HG02763 (cell line): ENCODE data around the gene S100A4.
"Not testable (repeated sequence)": the region's sequence is repeated elsewhere in the genome, so short reads cannot be mapped to it uniquely, and the experiment has no call there.

Experiments
- ATAC-seq: cut with Tn5 transposase; IDR thresholded peaks from one replicate; pipeline ENCODE4 v1.9.1; 2021; ENCODE audit warnings: mild to moderate bottlenecking, moderate library complexity; ENCODE audit not compliant: unreplicated experiment

S100A4 gene

DNA sequence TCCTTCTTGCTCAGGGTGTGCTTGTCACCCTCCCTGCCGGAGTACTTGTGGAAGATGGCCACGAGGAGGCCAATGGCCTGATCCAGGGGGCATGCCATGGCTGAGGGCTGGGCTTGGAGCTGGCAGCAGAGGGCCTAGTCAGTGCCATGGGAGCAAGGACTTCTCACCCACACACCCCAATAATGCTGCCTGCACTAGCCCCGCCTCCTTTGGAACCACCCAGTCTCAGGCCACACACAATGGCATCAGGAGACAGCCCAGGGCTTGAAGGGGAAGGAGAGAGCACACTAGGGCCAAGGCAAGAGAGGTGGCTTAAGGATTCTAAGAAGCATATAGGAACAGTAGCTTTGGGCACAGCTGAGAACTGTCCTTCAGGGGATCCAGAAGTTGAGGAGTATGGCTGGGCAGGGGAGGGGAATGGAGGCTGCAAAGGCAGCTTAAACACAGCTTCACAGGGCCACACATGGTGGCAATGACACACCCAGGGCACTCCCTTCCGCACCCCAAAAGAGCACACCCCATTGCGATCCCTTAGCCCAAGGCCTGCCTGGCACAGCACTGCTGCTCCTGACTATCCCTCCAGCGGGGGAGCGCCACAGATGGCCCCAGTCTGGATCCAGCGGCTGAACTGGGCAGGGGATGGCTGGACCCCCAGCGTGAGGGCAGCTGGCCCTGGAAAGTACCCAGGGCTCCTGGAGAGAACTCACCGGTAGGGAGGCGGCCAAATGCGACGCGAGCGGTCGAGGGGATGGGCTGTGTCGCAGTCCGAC, 10.2 kb downstream of the S100A4 start, which contains the start of gene S100A6:
Gene S100A6 (minus strand): TSS at position 750 of the 770 bp plus-strand sequence. CDS start 652 bp downstream, at position 98.
- ATAC-seq = no peak

DNA sequence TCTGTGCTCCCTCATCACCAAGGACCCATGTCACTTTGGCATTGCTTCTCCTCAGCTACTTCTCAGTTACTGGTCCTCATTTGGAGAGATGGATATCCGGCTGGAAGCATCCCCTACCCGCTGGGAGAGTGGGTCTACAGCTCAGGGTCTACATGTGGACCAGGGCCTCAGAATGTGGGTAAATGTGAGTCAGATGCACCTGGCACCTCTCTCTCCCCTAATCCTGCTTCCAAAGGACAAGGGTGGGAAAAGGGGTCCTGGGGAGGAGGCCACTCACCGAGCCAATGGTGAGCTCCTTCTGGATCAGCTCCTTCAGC, 10.7 kb downstream of the S100A4 start:
- no peak for ATAC-seq

DNA sequence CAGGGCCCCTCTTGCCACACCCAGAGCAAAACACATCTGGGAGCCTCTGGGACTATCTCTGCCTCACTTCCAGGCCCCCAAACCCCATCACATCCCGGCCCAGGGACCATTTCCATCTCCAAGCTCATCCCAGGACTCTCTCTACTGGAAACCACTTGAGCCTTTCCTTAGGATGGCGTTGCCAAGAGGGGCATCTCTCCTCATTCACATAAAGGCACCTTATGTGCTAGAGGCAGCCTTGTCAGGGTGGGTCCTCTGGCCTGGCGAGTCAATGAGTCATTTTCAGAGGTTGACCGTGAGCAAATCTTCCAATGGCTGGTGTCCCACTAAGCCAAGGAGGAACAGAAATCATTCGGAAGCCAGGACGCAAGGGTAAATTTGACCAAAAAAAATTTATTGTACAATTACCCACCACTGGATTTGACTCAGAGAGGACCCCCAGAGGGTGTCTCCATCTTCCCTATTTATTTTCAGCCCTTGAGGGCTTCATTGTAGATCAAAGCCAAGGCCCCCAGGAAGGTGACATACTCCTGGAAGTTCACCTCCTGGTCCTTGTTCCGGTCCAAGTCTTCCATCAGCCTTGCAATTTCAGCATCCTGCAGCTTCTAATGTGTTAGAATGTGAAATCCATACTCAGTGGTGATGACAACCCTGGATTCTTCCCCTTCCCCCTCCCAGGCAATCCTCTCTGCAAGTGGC, 11.2 kb downstream of the S100A4 start:
- ATAC-seq = no peak

DNA sequence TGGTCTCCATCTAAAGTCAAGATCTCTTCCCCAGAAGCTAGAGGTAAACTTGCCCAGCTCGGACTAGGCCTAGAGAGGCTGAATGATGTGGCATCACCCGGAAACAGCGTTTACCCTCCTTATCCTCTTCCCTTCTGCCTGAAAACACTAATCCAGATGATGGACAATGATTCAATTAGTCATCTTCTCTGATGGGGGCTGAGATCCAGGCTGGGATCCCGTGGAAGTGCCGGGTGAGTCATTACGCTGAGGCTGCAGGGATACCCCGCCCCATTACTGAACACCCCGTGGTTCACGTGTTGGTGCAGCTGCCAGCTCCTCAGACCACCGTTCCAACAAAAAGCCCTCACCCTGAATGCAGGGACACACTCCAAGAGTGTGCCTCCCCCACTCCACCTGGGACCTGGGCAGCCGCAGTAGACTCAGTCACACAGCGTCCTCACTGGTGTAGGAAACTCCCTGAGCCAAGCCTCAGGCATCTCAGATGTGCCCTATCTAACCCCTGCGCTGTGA, 11.9 kb downstream of the S100A4 start:
- no peak for ATAC-seq

DNA sequence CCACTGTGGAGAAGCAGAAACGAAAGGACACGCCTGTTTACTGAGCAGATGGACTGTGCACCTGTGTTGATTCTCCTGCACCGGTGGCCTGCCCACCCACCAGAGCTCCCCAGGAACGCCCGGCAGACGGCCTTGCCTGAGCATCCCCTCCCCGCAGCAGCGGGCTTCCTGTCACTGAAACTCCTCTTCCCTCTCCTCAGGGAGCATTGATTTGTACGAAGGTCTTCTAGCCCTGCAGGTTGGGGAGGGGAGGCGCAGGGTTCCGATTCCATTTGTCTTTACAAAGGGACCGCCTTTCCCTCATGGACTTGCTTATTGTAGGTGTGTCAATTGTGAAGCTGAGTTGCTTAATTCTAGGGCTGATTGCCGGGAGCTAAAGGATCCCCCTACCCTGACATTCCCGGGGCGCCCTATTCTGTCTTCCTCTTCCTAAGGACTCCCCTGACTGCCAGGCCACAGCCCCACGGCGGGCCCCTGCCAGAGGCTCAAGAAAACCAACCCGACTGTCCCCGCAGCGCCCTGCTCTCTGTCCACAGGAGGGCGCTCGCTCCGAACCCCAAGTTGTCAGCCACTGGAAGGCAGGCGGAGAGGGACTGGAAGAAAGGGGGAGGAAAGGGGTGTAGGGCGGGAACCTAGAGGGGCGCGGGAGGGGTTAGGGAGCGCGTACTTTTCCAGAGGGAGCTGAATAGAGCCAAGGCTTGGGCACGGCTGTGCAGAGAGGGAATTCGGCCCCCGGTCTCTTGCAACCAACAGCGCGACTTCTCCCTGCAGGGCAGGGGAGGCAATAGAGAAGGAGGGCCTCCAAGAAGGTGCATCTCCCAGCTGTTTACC, 12.6 kb downstream of the S100A4 start:
- ATAC-seq = no peak

DNA sequence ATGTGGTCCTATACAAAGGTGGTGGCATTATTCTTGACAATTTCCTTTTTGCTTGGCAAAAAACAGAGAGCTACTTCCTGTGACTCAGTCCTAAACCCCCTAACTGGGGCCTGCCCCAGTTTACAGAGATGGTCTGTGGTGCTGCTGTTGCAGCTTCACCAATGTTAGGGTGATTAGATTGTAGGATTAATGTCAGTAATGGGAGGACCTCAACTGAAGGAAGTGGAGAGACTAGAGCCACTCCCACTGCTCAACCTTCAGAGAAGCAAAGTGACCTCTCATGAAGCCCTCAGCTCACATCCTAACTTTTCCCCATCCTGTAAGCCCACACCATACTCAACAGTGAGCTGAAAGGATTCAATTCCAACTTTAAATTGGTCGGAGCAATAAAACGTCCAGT, 13.4 kb downstream of the S100A4 start:
- no peak for ATAC-seq

DNA sequence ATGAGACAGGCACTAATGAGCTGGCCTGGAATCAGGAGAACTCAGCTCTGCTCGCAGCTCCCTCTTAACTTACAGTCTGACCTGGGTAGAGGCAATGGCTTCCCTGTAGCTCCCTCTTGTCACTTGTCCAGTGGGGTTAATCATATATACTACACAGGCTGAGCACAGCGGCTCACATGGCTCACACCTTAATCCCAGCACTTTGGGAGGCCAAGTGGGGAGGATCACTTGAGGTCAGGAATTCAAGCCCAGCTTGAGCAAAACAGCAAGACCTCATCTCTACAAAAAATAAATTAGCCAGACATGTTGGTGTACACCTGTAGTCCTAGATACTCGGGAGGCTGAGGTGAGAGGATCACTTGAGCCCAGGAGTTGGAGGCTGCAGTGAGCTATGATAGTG, 14.0 kb downstream of the S100A4 start:
- no peak for ATAC-seq

DNA sequence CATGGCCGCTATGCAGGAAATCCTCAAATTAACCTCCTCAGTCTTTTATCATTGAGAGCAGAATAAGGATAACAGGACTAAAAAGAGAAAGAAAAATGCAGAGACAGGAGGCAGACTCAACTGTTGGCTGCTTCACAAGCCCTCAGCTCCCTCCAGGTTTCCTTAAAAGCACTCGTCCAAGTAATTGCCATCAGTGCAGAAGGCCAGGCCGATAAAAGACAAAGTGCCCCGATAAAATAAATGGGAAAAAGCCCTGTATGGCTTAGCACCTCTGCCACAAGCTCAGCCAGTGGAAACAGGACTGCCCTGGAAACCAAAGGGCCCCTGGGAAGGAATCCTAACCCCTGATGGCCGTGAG, 17.9 kb downstream of the S100A4 start:
- ATAC-seq = no peak

DNA sequence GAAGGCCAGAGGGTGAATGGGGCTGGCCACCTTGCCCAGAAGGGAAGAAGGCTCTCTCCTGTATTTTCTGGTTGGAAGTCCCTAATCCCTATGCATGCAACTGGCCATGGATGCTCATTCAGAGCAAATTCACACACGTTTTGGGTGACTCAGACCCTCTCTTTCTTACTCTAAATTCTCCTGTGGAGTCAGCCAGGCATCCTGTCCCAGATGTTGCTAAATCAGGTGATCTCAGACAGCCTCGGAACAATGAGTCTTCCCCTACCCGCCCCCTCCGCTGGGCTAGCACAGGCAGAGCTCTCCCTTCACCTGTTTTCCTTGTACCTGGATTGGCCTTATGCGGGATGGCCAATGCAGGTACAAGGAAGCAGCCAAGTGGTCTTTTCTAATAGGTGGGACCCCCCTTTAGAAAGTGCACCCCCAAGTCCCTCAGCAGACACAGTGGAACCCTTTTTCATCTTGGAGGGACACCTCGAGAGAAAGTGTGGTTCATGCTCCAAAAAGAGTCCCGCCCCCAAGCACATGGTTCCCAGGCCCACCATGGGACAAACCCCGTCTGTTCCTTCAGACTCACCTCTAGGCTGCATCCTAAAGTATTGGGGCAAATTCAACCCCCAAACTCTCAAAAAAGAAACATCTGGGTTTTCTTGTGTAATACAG, 18.5 kb downstream of the S100A4 start:
- ATAC-seq = no peak

DNA sequence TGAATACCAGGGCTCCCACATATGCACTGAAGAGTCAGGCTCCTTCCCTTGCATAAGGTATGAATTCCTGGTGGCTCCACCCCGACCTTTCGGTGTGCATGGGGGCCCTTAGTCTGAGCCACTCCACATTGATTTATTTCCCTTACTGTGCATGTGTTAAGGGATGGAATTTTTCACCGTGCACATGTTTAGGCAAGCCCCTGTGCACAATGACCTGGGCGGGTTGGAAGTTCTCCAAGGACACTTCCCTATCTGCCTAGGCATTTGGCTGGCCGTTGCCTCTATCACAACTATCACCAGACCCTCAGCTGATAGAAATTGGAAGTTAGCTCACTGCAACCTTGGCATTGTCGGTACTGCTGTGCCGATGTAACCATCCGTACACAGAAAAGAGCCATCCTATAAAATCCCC, 19.5 kb downstream of the S100A4 start:
- ATAC-seq = no peak

DNA sequence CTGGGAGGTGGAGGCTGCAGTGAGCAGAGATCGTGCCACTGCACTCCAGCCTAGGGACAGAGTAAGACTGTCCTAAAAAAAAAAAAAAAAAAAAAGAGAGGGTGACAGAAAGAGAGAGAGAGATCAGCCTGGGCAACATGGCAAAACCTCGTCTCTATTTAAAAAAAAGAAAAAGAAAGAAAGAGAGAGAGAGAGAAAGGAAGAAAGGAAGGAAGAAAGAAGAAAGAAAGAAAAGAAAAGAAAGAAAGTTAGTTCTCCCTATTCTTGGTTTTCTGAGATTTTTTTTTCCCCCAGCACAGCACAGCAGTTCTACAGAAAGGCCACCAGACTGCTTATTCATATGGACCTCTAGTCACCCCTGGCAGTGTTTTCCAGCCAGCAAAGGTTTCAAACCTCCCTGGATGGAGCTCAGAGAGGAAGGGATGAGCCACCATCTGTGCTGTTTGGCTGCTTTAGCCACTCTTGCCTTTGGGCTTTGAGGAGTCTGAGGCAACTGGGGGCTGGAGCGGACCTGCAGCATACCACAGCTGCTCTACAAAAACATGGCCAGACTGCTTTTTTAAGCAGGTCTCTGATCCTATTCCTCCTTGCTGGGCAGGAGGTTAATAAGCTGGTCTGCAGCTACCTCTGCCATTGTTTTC, 20.4 kb downstream of the S100A4 start:
- no peak for ATAC-seq

DNA sequence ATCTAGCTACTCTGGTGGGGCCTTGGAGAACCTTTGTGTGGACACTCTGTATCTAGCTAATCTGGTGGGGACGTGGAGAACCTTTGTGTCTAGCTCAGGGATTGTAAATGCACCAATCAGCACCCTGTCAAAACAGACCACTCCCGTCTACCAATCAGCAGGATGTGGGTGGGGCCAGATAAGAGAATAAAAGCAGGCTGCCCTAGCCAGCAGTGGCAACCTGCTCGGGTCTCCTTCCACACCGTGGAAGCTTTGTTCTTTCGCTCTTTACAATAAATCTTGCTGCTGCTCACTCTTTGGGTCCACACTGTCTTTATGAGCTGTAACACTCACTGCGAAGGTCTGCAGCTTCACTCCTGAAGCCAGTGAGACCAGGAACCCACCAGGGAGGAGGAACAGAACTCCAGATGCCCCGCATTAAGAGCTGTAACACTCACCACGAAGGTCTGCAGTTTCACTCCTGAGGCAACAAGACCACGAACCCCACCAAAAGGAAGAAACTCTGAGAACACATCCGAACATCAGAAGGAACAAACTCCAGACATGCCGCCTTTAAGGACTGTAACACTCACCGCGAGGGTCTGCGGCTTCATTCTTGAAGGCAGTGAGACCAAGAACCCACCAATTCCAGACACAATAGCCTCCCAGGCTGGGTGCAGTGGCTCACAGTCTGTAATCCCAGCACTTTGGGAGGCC, 23.1 kb downstream of the S100A4 start:
- ATAC-seq = not testable (repeated sequence)

DNA sequence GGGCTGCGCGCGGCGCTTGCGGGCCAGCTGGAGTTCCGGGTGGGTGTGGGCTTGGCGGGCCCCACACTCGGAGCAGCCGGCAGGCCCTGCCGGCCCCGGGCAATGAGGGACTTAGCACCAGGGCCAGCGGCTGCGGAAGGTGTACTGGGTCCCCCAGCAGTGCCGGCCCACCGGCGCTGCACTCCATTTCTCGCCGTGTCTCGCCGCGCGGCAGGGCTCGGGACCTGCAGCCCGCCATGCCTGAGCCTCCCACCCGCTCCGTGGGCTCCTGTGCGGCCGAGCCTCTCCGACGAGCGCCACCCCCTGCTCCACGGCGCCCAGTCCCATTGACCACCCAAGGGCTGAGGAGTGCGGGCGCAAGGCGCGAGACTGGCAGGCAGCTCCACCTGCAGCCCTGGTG, 23.8 kb downstream of the S100A4 start:
- ATAC-seq = not testable (repeated sequence)

DNA sequence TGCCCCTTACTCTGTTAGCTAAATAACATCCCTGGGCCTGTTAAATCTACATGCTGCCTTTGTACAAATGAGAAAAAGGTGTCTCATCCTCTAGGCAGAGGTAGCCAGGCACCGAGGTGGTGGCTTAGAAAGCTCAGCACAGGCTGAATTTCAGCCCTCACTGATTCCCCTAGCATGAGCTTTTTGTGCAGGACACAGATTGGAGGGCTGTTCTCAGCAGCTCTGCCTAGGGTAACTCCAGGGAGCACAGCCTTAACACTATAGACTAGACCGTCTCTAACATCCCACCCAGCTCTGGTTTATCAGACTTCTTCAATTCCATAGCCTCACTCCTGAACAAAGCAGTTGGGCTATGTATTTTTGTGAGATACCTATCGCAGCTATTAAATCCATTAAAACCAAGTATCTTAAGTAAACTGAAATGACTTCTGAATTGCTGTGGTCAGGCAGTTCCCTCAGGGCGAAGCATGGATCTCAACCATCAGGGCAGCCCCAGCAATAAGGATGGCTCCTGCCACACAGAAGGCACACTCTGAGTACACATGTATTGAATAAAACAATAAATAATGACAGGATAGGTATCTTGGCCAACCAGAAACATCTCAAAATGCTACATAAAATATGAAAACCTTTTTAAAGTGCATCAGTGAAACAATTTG, 24.7 kb downstream of the S100A4 start:
- ATAC-seq = no peak

DNA sequence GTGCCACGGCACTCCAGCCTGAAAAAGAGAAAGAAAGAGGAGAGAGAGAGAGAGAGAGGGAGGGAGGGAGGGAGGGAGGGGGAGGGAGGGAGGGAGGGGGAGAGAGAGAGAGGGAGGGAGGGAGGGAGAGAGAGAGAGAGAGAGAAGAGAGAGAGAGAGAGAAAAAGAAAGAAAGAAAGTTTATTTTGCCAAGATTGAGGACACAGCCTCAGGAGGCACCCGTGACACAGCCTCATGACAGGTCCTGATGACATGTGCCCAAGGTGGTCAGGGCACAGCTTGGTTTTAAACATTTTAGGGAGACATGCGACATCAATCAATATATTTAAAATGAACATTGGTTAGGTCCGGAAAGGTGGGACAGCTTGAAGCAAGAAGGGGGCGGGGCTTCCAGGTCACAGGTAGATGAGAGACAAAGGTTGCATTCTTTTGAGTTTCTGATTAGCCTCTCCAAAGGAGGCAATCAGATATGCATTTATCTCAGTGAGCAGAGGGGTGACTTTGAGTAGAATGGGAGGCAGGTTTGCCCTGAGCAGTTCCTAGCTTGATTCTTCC, 25.4 kb downstream of the S100A4 start:
- not testable (repeated sequence) for ATAC-seq

DNA sequence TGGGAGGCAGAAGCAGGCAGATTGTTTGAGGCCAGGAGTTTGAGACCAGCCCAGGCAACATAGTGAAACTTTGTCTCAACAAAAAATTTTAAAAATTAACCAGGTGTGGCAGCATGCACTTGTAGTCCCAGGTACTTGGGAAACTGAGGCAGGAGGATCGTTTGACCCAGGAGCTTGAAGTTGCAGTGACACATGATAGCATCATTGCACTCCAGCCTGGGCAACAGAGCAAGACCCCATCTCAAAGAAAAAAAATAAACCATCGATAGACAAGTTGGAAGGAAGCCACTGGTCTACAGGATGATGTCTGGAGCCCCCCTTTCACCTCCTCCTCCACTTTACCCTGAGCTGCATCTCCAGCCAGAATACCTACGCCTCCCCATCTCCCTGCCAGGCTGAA, 26.4 kb downstream of the S100A4 start:
- ATAC-seq = no peak

DNA sequence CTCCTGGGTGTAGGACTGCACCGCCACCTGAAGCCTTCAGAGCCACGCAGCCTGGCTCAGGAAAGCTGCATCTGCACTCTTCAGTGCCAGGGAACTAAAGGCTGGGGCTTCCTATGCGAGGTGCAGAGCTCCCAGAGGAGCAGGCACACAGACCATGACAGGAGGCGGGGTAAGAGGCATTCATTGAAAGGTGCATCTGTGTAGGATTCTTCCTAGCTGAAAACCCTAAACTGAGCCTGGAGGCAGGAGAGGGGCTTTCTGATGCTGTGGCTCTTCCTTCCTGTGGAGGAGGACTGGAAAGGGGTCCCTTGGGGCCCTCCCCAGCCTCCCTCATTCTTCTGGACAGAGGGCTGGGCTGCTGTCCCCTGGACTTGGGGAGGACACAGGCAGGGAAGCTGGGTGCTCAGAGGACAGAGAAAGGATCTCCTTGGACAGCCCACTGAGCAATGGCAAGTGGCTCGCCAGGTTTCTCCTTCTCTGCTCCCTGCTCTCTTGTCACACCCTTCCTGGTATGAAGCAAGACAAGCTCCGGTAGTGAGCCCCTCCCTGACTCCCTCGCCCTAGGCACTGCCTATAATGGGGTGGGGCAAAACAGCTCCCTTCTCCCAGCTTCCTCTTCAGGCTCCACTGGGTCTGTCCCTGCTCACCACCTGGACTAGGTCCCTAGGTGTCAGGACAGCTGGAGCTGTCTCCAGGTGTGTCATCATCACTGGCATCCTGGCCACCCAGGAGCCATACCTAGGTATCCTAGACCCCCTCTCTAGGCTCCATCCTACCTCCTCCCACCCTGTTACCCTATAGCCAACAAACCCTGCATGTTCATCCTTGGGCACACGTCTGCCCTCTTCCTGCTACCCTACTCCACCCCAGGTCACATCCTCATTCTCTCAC, 29.9 kb downstream of the S100A4 start:
- ATAC-seq = no peak

DNA sequence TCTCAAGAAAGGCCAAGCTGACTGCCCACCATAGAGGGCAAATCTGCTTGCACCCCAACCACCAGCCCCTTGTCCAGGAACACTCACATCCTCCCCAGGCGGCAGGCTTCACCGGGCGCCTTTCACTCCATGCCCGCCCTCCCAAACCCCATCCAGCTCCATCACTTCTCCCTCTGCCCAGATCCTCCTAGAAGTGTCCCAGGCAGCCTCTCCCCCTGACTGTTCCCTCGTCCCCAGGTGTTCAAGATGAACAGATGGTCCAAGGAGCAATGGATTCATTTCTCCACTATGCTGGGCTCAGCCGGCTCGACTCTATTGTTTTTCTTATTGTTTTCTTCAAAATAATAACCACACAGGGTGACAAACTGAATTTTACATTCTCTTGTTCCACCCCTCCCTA, 31.9 kb downstream of the S100A4 start:
- no peak for ATAC-seq
